GM12891 (cell line): ENCODE data around the gene PSMG3.

Experiments
- SPI1 ChIP-seq: IDR thresholded peaks from 2 replicates; pipeline ENCODE4 v1.6.1; 2011; ENCODE audit warnings: low read depth, low read length, control low read depth
- TAF1 ChIP-seq: IDR thresholded peaks from 2 replicates; pipeline ENCODE4 v1.6.1; 2011; ENCODE audit warnings: low read depth, low read length, control low read depth

GRCh38 chr7:1580422-1581030, 10.7 kb upstream of the PSMG3 start:
- TF ChIP-seq SPI1 (no peak), TAF1 (no peak)
